A549 (cell line): ENCODE results near the gene ARFRP1.

Source experiments
- CEBPB ChIP-seq, 2 experiments: fragments of >200 bp in 1 of 2; sonication (Bioruptor Twin) in 1 of 2; formaldehyde crosslinking in 1 of 2; IDR thresholded peaks; 2 replicates each; pipeline ENCODE4 v1.6.1; 2012 to 2016
- ESRRA ChIP-seq: fragments of 150-350 bp; IDR thresholded peaks from 2 replicates; pipeline ENCODE4 v1.6.1; 2014; ENCODE audit warnings: mild to moderate bottlenecking, low read length, borderline replicate concordance
- TF ChIP-seq, protein P1 (sequence below): fragments of >200 bp; sonication (Bioruptor Twin); formaldehyde crosslinking; IDR thresholded peaks from 3 replicates; pipeline ENCODE4 v1.5.1; 2016
- TF ChIP-seq, protein P2 (sequence below): fragments of 250-450 bp; sonication (Bioruptor Pico); IDR thresholded peaks from 2 replicates; pipeline ENCODE4 v1.5.0; 2021; ENCODE audit warnings: mild to moderate bottlenecking, moderate library complexity, borderline replicate concordance

DNA sequence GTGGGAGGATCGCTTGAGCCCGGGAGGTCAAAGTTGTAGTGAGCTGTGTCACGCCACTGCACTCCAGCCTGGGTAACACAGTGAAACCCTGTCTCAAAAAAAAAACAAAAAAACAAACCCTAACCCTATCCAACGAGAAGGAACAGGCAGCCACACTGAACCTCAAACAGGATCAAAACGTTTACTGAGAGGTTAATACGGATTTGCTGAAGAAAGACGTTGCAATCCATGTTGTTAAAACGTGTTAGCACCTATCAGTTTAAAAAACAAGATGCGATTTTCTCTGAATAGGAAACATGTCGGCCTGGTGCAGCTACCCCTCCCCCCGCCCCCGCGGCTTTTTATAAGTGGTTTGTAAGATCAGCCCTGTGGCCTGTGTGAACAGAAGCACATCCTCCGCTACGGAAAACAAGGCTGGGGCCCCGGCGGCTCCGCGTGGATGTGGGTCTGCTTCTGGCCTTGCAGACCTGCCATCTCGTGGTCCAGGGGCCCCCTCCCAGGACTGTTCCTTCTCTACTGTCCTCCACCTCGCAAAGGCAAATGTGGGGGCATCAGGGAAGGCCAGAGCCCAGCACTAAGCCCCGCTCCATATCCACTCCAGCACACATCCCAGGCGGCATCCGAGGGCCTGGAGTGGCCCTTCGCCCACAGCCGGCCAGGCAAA is 43.2 kb upstream of the ARFRP1 start:
- TF ChIP-seq, protein P1, sequence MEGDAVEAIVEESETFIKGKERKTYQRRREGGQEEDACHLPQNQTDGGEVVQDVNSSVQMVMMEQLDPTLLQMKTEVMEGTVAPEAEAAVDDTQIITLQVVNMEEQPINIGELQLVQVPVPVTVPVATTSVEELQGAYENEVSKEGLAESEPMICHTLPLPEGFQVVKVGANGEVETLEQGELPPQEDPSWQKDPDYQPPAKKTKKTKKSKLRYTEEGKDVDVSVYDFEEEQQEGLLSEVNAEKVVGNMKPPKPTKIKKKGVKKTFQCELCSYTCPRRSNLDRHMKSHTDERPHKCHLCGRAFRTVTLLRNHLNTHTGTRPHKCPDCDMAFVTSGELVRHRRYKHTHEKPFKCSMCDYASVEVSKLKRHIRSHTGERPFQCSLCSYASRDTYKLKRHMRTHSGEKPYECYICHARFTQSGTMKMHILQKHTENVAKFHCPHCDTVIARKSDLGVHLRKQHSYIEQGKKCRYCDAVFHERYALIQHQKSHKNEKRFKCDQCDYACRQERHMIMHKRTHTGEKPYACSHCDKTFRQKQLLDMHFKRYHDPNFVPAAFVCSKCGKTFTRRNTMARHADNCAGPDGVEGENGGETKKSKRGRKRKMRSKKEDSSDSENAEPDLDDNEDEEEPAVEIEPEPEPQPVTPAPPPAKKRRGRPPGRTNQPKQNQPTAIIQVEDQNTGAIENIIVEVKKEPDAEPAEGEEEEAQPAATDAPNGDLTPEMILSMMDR, result no peak
- no peak for TF ChIP-seq ESRRA
- no peak for TF ChIP-seq CEBPB (IDR thresholded peaks at IDR 0.05)
- TF ChIP-seq, protein P2, sequence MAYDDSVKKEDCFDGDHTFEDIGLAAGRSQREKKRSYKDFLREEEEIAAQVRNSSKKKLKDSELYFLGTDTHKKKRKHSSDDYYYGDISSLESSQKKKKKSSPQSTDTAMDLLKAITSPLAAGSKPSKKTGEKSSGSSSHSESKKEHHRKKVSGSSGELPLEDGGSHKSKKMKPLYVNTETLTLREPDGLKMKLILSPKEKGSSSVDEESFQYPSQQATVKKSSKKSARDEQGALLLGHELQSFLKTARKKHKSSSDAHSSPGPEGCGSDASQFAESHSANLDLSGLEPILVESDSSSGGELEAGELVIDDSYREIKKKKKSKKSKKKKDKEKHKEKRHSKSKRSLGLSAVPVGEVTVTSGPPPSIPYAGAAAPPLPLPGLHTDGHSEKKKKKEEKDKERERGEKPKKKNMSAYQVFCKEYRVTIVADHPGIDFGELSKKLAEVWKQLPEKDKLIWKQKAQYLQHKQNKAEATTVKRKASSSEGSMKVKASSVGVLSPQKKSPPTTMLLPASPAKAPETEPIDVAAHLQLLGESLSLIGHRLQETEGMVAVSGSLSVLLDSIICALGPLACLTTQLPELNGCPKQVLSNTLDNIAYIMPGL (CRISPR knock-in tag), result no peak
